ENCODE results near the gene CFLAR.
"Not testable (repeated sequence)": the region's sequence is repeated elsewhere in the genome, so short reads cannot be mapped to it uniquely, and the experiment has no call there.

- not testable (repeated sequence) for TF ChIP-seq EZH2phosphoT487 (conservative IDR thresholded peaks at IDR 0.05; ENCODE audit: low read length); CTCF (IDR thresholded peaks at IDR 0.05; ENCODE audit: insufficient read depth, low read length, poor library complexity, severe bottlenecking)
Observed at GRCh38 chr2:201168496-201168895, 52.5 kb downstream of the CFLAR start.
